ENCODE results near the gene PREPL.
A peak's percentile ranks its signal among the peaks of the same experiment; 100 is the strongest.

Gene PREPL

GRCh38 chr2:44361330-44362206 is at the start of gene PREPL, which contains the start of gene CAMKMT:
PREPL (minus strand) TSS chr2:44361494; CDS start chr2:44346342, 15,152 bp downstream.
CAMKMT (plus strand) TSS chr2:44361947.
- DNase-seq (ENCODE audit: extremely low spot score) = peak; percentile 96
- TF ChIP-seq ELF4 (IDR thresholded peaks at IDR 0.05) = peak; percentile 62; the same call in 1 of the 2 replicates
- peak; percentile 70 for TF ChIP-seq ARNT (IDR thresholded peaks at IDR 0.05)
- no peak for TF ChIP-seq FOXM1 (IDR thresholded peaks at IDR 0.05; ENCODE audit: borderline replicate concordance)
- no peak for TF ChIP-seq BHLHE40 (IDR thresholded peaks at IDR 0.05; ENCODE audit: borderline replicate concordance)
- TF ChIP-seq NFRKB (IDR thresholded peaks at IDR 0.05) = no peak
- TF ChIP-seq FOXA1 (IDR thresholded peaks at IDR 0.05) = no peak
- no peak for TF ChIP-seq SP1 (IDR thresholded peaks at IDR 0.05)
- TF ChIP-seq ZNF384 (IDR thresholded peaks at IDR 0.05) = no peak
- TF ChIP-seq SUZ12 (IDR thresholded peaks at IDR 0.05) = no peak
- peak; percentile 63 for TF ChIP-seq L3MBTL2 (conservative IDR thresholded peaks at IDR 0.05)
- no peak for TF ChIP-seq LEF1 (IDR thresholded peaks at IDR 0.05; ENCODE audit: borderline replicate concordance)
- peak; percentile 74; the same call in 1 of the 2 replicates for TF ChIP-seq PKNOX1 (IDR thresholded peaks at IDR 0.05)
- no peak for TF ChIP-seq TARDBP (IDR thresholded peaks at IDR 0.05)
- no peak for TF ChIP-seq HDGF (IDR thresholded peaks at IDR 0.05; ENCODE audit: borderline replicate concordance)
- no peak for TF ChIP-seq FOXK2 (IDR thresholded peaks at IDR 0.05)
- TF ChIP-seq CTBP1 (IDR thresholded peaks at IDR 0.05; ENCODE audit: borderline replicate concordance) = no peak
- CTCF ChIA-PET = interaction anchor here (0.5 to 1.7 kb wide), 3 partner anchors 118 to 655 kb away, joined by 3 to 4 read pairs (median 3); no protein-coding TSS in a partner anchor
- POLR2A ChIA-PET = interaction anchor here (0.7 to 1.8 kb wide), 15 partner anchors 8 to 323 kb away, joined by 3 to 13 read pairs (median 3); no protein-coding TSS in a partner anchor

GRCh38 chr2:44398243-44398897 is 37.1 kb upstream of the PREPL start:
- DNase-seq (ENCODE audit: extremely low spot score) = no peak
- CTCF ChIA-PET = no interaction called here
- TF ChIP-seq FOXM1 (IDR thresholded peaks at IDR 0.05; ENCODE audit: borderline replicate concordance) (no peak), ZNF384 (IDR thresholded peaks at IDR 0.05) (no peak), HDGF (IDR thresholded peaks at IDR 0.05; ENCODE audit: borderline replicate concordance) (no peak), TARDBP (IDR thresholded peaks at IDR 0.05) (no peak), BHLHE40 (IDR thresholded peaks at IDR 0.05; ENCODE audit: borderline replicate concordance) (no peak), ELF4 (IDR thresholded peaks at IDR 0.05) (no peak), SP1 (IDR thresholded peaks at IDR 0.05) (no peak), PKNOX1 (IDR thresholded peaks at IDR 0.05) (no peak), LEF1 (IDR thresholded peaks at IDR 0.05; ENCODE audit: borderline replicate concordance) (no peak), FOXA1 (IDR thresholded peaks at IDR 0.05) (no peak), SUZ12 (IDR thresholded peaks at IDR 0.05) (no peak), NFRKB (IDR thresholded peaks at IDR 0.05) (no peak)
- POLR2A ChIA-PET = no interaction called here

- DNase-seq (ENCODE audit: extremely low spot score) = no peak
- ChIA-PET CTCF (no interaction called here), POLR2A (no interaction called here)
- TF ChIP-seq BHLHE40 (IDR thresholded peaks at IDR 0.05; ENCODE audit: borderline replicate concordance) (no peak), FOXA1 (IDR thresholded peaks at IDR 0.05) (no peak), LEF1 (IDR thresholded peaks at IDR 0.05; ENCODE audit: borderline replicate concordance) (no peak), L3MBTL2 (conservative IDR thresholded peaks at IDR 0.05) (no peak), ZNF384 (IDR thresholded peaks at IDR 0.05) (no peak), SP1 (IDR thresholded peaks at IDR 0.05) (no peak), TARDBP (IDR thresholded peaks at IDR 0.05) (no peak), ARNT (IDR thresholded peaks at IDR 0.05) (no peak), SUZ12 (IDR thresholded peaks at IDR 0.05) (no peak), PKNOX1 (IDR thresholded peaks at IDR 0.05) (no peak), FOXK2 (IDR thresholded peaks at IDR 0.05) (no peak), ELF4 (IDR thresholded peaks at IDR 0.05) (no peak), HDGF (IDR thresholded peaks at IDR 0.05; ENCODE audit: borderline replicate concordance) (no peak), NFRKB (IDR thresholded peaks at IDR 0.05) (no peak), CTBP1 (IDR thresholded peaks at IDR 0.05; ENCODE audit: borderline replicate concordance) (no peak), FOXM1 (IDR thresholded peaks at IDR 0.05; ENCODE audit: borderline replicate concordance) (no peak)
Measured at GRCh38 chr2:44397447-44398175, 36.3 kb upstream of the PREPL start.

GRCh38 chr2:44392338-44392943 is 31.1 kb upstream of the PREPL start:
- DNase-seq (ENCODE audit: extremely low spot score) = peak; percentile 8
- TF ChIP-seq FOXA1 (IDR thresholded peaks at IDR 0.05) = no peak
- no peak for TF ChIP-seq FOXK2 (IDR thresholded peaks at IDR 0.05)
- TF ChIP-seq SUZ12 (IDR thresholded peaks at IDR 0.05) = no peak
- no peak for TF ChIP-seq ARNT (IDR thresholded peaks at IDR 0.05)
- no peak for TF ChIP-seq L3MBTL2 (conservative IDR thresholded peaks at IDR 0.05)
- no peak for TF ChIP-seq HDGF (IDR thresholded peaks at IDR 0.05; ENCODE audit: borderline replicate concordance)
- TF ChIP-seq PKNOX1 (IDR thresholded peaks at IDR 0.05) = no peak
- no peak for TF ChIP-seq CTBP1 (IDR thresholded peaks at IDR 0.05; ENCODE audit: borderline replicate concordance)
- TF ChIP-seq FOXM1 (IDR thresholded peaks at IDR 0.05; ENCODE audit: borderline replicate concordance) = no peak
- ChIA-PET POLR2A (no interaction called here), CTCF (interaction anchor here (0.6 to 1.2 kb wide), 7 partner anchors 10 to 562 kb away, joined by 3 to 12 read pairs (median 3); no protein-coding TSS in a partner anchor)

All from HEK293T (cell line).